OCI-LY3 (cell line): ENCODE data around the gene GALNT18.

Source experiments
- CTCF ChIP-seq: fragments of 200-600, 300-600 bp; sonication (generic); IDR thresholded peaks from 2 replicates; pipeline ENCODE4 v1.5.1; 2014; ENCODE audit warnings: antibody characterized with exemption, low read length, low read depth
- EZH2phosphoT487 ChIP-seq: fragments of 200-600 bp; shearing (Covaris generic); IDR thresholded peaks from 2 replicates; pipeline ENCODE4 v1.6.1; 2018; ENCODE audit warnings: antibody characterized with exemption, mixed run types, low read depth

DNA sequence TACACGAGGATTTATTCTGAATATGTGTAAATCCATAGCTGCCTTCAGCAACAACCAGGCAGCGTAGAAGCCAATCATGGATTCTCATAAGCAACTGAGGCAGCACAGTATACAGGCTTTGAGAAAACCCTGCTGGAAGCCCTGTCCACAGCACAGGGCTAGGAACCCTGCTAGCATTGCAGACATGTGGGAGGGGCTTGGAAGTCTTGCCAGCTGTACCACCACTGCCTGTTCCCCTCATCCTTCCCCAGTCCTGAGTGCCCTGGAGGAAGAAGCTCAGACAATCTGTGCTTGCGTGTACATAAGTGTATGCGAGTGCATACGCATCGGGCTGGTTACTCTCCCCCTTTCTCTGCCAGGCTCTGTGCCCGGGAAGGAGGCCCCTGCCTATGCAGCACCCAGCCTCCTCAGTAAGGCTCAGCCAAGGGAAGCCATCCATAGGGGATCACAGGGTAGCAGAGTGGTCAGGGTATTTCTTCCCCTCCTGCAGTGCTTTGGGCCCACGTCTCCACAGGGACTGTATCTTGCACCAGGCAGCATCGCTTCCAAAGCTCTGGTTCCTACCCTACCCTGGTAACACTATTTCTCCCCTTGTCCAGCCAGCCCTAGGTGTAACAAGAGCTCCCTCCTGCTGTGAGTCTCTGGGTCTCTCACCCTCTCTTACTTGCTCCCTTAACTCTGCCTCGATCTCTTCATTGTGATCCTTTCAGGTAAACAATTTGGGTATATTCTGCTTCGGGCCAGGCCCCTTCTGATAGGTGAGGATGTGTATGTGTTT lies 90.5 kb downstream of the GALNT18 start:
- TF ChIP-seq CTCF (no peak), EZH2phosphoT487 (no peak)
